H1 (cell line): ENCODE results near the gene SLC8A1. TPM values are rescaled to one million over a fixed set of nuclear protein-coding genes. Genes with fewer than 3 reads are reported as not detected.

Experiments
- CTCF ChIA-PET: fragments of 300-600 bp; sonication (Branson Sonifier 250); formaldehyde crosslinking; loops from one replicate; lab custom pipeline; 2021; ENCODE audit not compliant: partially characterized antibody; lab: Charles Lee
- POLR2A ChIA-PET: fragments of 300-600 bp; sonication (Branson Sonifier 250); formaldehyde crosslinking; loops from one replicate; lab custom pipeline; 2021; ENCODE audit warnings: inconsistent platforms; ENCODE audit not compliant: partially characterized antibody; lab: Charles Lee
- DNase-seq, 2 experiments: peaks; one replicate each; pipeline versions ENCODE4 v3.0.0 to v3.0.0-alpha.2; 2010 to 2022; ENCODE audit warnings: low spot score in 2 of 2, low read depth in 1 of 2, mixed read lengths in 1 of 2
- FAIRE-seq: peaks from 2 replicates; lab custom pipeline; 2011; peaks lifted over from hg19 to GRCh38; lab: Jason Lieb, UNC
- H2AFZ ChIP-seq: 2 replicates; pipeline ENCODE4 v1.8.1; 2012; ENCODE audit warnings: low read length, inconsistent platforms
- H2AK5ac ChIP-seq: 2 replicates; pipeline ENCODE4 v1.6.1; 2013; ENCODE audit warnings: low read depth, low read length
- H2BK120ac ChIP-seq: replicated peaks from 2 replicates; pipeline ENCODE3; 2013; ENCODE audit warnings: low read depth, low read length, inconsistent platforms
- H2BK12ac ChIP-seq: 2 replicates; pipeline ENCODE4 v1.6.1; 2013; ENCODE audit warnings: low read depth, low read length
- H2BK15ac ChIP-seq: 2 replicates; pipeline ENCODE4 v1.6.1; 2013; ENCODE audit warnings: low read length
- H2BK20ac ChIP-seq: 2 replicates; pipeline ENCODE4 v1.6.1; 2013; ENCODE audit warnings: low read length
- H2BK5ac ChIP-seq: 2 replicates; pipeline ENCODE4 v1.6.1; 2013; ENCODE audit warnings: low read depth, low read length
- H3K14ac ChIP-seq: 2 replicates; pipeline ENCODE4 v1.6.1; 2013; ENCODE audit warnings: inconsistent platforms; ENCODE audit not compliant: insufficient read length
- H3K18ac ChIP-seq: 2 replicates; pipeline ENCODE4 v1.6.1; 2013; ENCODE audit warnings: low read length; ENCODE audit errors: extremely low read depth
- H3K23ac ChIP-seq: 2 replicates; pipeline ENCODE4 v1.6.1; 2013; ENCODE audit warnings: inconsistent platforms; ENCODE audit not compliant: insufficient read length
- H3K23me2 ChIP-seq: 2 replicates; pipeline ENCODE4 v1.6.1; 2013; ENCODE audit warnings: low read depth, low read length
- H3K27ac ChIP-seq: 2 replicates; pipeline ENCODE4 v1.6.1; 2011; ENCODE audit warnings: low read depth, low read length, inconsistent platforms
- H3K27me3 ChIP-seq, 4 experiments: replicated peaks in 1 of 4; 1 replicate in 1 of 4; 2 replicates in 3 of 4; pipeline versions ENCODE4 v1.6.1 to v1.8.1; 2011 to 2013; ENCODE audit warnings: low read length in 3 of 4, mild to moderate bottlenecking in 3 of 4, inconsistent platforms in 2 of 4, mixed read lengths in 2 of 4, moderate library complexity in 1 of 4; ENCODE audit not compliant: control insufficient read depth in 3 of 4, insufficient read depth in 3 of 4; ENCODE audit errors: extremely low read depth in 1 of 4
- H3K36me3 ChIP-seq, 4 experiments: 2 replicates each; pipeline versions ENCODE4 v1.6.1 to v1.8.1; 2011 to 2013; ENCODE audit warnings: mild to moderate bottlenecking in 4 of 4, low read length in 3 of 4, moderate library complexity in 2 of 4, control low read depth in 1 of 4, inconsistent platforms in 1 of 4; ENCODE audit not compliant: insufficient read depth in 4 of 4, control insufficient read depth in 2 of 4
- H3K4ac ChIP-seq: replicated peaks from 2 replicates; pipeline ENCODE3; 2013; ENCODE audit warnings: low read length, low read depth, mixed read lengths, inconsistent platforms; ENCODE audit not compliant: insufficient read length
- H3K4me1 ChIP-seq, 4 experiments: replicated peaks in 1 of 4; 1 replicate in 1 of 4; 2 replicates in 3 of 4; pipeline versions ENCODE4 v1.6.1 to v1.8.1; 2011 to 2013; ENCODE audit warnings: low read length in 3 of 4, inconsistent platforms in 2 of 4, mixed read lengths in 1 of 4; ENCODE audit not compliant: insufficient read depth in 4 of 4, control insufficient read depth in 3 of 4
- H3K4me2 ChIP-seq, 2 experiments: 2 replicates each; pipeline versions ENCODE4 v1.6.1 to v1.8.1; 2011 to 2013; ENCODE audit warnings: low read depth in 2 of 2, low read length in 2 of 2, control low read depth in 1 of 2, inconsistent platforms in 1 of 2, mild to moderate bottlenecking in 1 of 2; ENCODE audit not compliant: insufficient read depth in 1 of 2
- H3K4me3 ChIP-seq, 4 experiments: fragments of 200-600, 300-600 bp in 1 of 4; sonication (generic), shearing (Covaris generic), sonication (Bioruptor Twin) in 1 of 4; 2 replicates each; pipeline versions ENCODE4 v1.5.1 to v1.8.1; 2011 to 2016; ENCODE audit warnings: low read length in 4 of 4, low read depth in 3 of 4, control low read depth in 2 of 4, inconsistent platforms in 2 of 4, mild to moderate bottlenecking in 2 of 4, mixed read lengths in 1 of 4, moderate library complexity in 1 of 4; ENCODE audit not compliant: insufficient read depth in 2 of 4; ENCODE audit errors: extremely low read depth in 1 of 4
- H3K56ac ChIP-seq: replicated peaks from 2 replicates; pipeline ENCODE3; 2013; ENCODE audit warnings: low read depth, mild to moderate bottlenecking, mixed read lengths, low read length, inconsistent platforms; ENCODE audit not compliant: insufficient read length
- H3K79me1 ChIP-seq: 2 replicates; pipeline ENCODE4 v1.6.1; 2013; ENCODE audit warnings: low read depth, low read length, control low read depth
- H3K79me2 ChIP-seq, 2 experiments: 2 replicates each; pipeline versions ENCODE4 v1.6.1 to v1.8.1; 2012 to 2013; ENCODE audit warnings: low read length in 2 of 2, mild to moderate bottlenecking in 2 of 2, inconsistent platforms in 1 of 2; ENCODE audit not compliant: insufficient read depth in 2 of 2, control insufficient read depth in 1 of 2
- H3K9ac ChIP-seq, 4 experiments: replicated peaks in 1 of 4; 1 replicate in 1 of 4; 2 replicates in 3 of 4; pipeline versions ENCODE4 v1.6.1 to v1.8.1; 2011 to 2013; ENCODE audit warnings: low read depth in 3 of 4, low read length in 3 of 4, control low read depth in 2 of 4, mild to moderate bottlenecking in 2 of 4, moderate library complexity in 2 of 4, inconsistent platforms in 1 of 4; ENCODE audit errors: extremely low read depth in 1 of 4
- H3K9me3 ChIP-seq, 2 experiments: 2 replicates each; pipeline versions ENCODE4 v1.6.1 to v1.8.1; 2012 to 2013; ENCODE audit warnings: mild to moderate bottlenecking in 2 of 2, moderate library complexity in 2 of 2, control low read depth in 1 of 2, inconsistent platforms in 1 of 2, low read depth in 1 of 2, low read length in 1 of 2, mixed read lengths in 1 of 2; ENCODE audit not compliant: insufficient read depth in 2 of 2
- H4K20me1 ChIP-seq, 2 experiments: replicated peaks in 1 of 2; 2 replicates each; pipeline versions ENCODE3 to v1.8.1; 2011 to 2013; ENCODE audit warnings: inconsistent platforms in 2 of 2, low read length in 2 of 2, mild to moderate bottlenecking in 1 of 2; ENCODE audit not compliant: insufficient read depth in 2 of 2, control insufficient read depth in 1 of 2
- H4K5ac ChIP-seq: 2 replicates; pipeline ENCODE4 v1.6.1; 2013; ENCODE audit warnings: low read length, low read depth, mixed read lengths, inconsistent platforms; ENCODE audit not compliant: insufficient read length
- H4K8ac ChIP-seq: 2 replicates; pipeline ENCODE4 v1.8.0; 2013; ENCODE audit warnings: mild to moderate bottlenecking, moderate library complexity, low read length, inconsistent platforms; ENCODE audit not compliant: insufficient read depth; ENCODE audit errors: extremely low read depth
- H4K91ac ChIP-seq: replicated peaks from 2 replicates; pipeline ENCODE3; 2013; ENCODE audit warnings: low read length, mixed read lengths, inconsistent platforms; ENCODE audit not compliant: insufficient read length
- ASH2L ChIP-seq: fragments of 200-600, 300-600 bp; sonication (generic); IDR thresholded peaks from one replicate; pipeline ENCODE4 v1.7.1; 2017; ENCODE audit warnings: low read length
- BRCA1 ChIP-seq: IDR thresholded peaks from 2 replicates; pipeline ENCODE4 v1.6.1; 2012; ENCODE audit warnings: low read depth, low read length, improper control_type of control experiment
- CEBPB ChIP-seq: IDR thresholded peaks from 2 replicates; pipeline ENCODE4 v1.6.1; 2012; ENCODE audit warnings: low read depth, low read length
- CHD2 ChIP-seq: IDR thresholded peaks from 2 replicates; pipeline ENCODE4 v1.6.1; 2012; ENCODE audit warnings: low read length, improper control_type of control experiment
- EP300 ChIP-seq, 2 experiments: IDR thresholded peaks; 1 replicate in 1 of 2; 2 replicates in 1 of 2; pipeline ENCODE4 v1.6.1; 2011 to 2012; ENCODE audit warnings: low read depth in 2 of 2, low read length in 2 of 2, mild to moderate bottlenecking in 2 of 2, borderline replicate concordance in 1 of 2, inconsistent platforms in 1 of 2, moderate library complexity in 1 of 2
- EZH2 ChIP-seq: fragments of 200-600 bp; sonication (generic); IDR thresholded peaks from 2 replicates; pipeline ENCODE4 v1.7.1; 2012; ENCODE audit warnings: low read depth, mild to moderate bottlenecking, moderate library complexity, low read length, inconsistent platforms; ENCODE audit not compliant: severe bottlenecking
- JUND ChIP-seq: IDR thresholded peaks from 2 replicates; pipeline ENCODE4 v1.6.1; 2011; ENCODE audit warnings: mild to moderate bottlenecking, improper control_type of control experiment, low read length
- KDM4A ChIP-seq: IDR thresholded peaks from one replicate; pipeline ENCODE4 v1.7.1; 2012; ENCODE audit warnings: low read depth, mild to moderate bottlenecking, moderate library complexity, low read length, inconsistent platforms; ENCODE audit not compliant: severe bottlenecking
- KDM5A ChIP-seq: fragments of 200-600 bp; IDR thresholded peaks from 2 replicates; pipeline ENCODE4 v1.7.1; 2012; ENCODE audit warnings: mild to moderate bottlenecking, low read length, inconsistent platforms, mixed read lengths
- POLR2AphosphoS5 ChIP-seq: IDR thresholded peaks from 2 replicates; pipeline ENCODE4 v1.6.1; 2011; ENCODE audit warnings: low read depth, low read length
- SIRT6 ChIP-seq: IDR thresholded peaks from one replicate; pipeline ENCODE4 v1.7.1; 2012; ENCODE audit warnings: low read length, inconsistent platforms
- whole genome bisulfite sequencing, 2 experiments: shearing (Covaris generic) in 1 of 2; methylation state at CpG; one replicate each; pipeline versions ENCODE4 v1.1.6 to v1.1.7; 2013 to 2015; ENCODE audit warnings: low lambda C conversion rate in 2 of 2, mixed read lengths in 2 of 2, inconsistent platforms in 1 of 2, low coverage in 1 of 2, missing lambda C conversion rate in 1 of 2; ENCODE audit not compliant: insufficient replicate concordance in 2 of 2, insufficient coverage in 1 of 2, insufficient read length in 1 of 2; ENCODE audit errors: extremely low coverage in 1 of 2, missing lambda C conversion rate in 1 of 2; 5-methylcytosine and 5-hydroxymethylcytosine counted together
- polyA plus RNA-seq, 7 experiments: library from polyadenylated mRNA; depleted of rRNA in 3 of 7; stranded (reverse) in 5 of 7; unstranded in 2 of 7; fragments of >200 nt in 5 of 7; fragments of 200-250 nt in 2 of 7; gene quantifications; 1 replicate in 5 of 7; 2 replicates in 1 of 7; 4 replicates in 1 of 7; pipeline versions ENCODE4 v1.2.1 to v1.2.3, GENCODE V29; 2011 to 2013; ENCODE audit warnings: missing spikeins in 2 of 7, mixed read lengths in 2 of 7
- total RNA-seq: library from RNA; stranded (reverse); fragmentation: NEBNext Ultra II Directional; extraction: Animal tissue kit (Norgen Biotek cat#: 25700); gene quantifications from 2 replicates; pipeline ENCODE4 v1.2.1, GENCODE V29; 2021

SLC8A1 gene
- total and polyA plus RNA-seq, 2 of the 8 experiments (the other 6 are each of a cell fraction or from before 2014, with no cell fraction given): 0.68 to 3.6 TPM

- H2BK12ac ChIP-seq: no peak overlapping the region
- H3K14ac ChIP-seq: no peak overlapping the region
- no peak overlapping the region for H2BK120ac ChIP-seq
- no peaks in the 10 kb centered on the region for H3K4me1 ChIP-seq
- no peaks in the 10 kb centered on the region for H3K79me1 ChIP-seq
- POLR2A ChIA-PET: no interaction called here
- H3K9me3 ChIP-seq: no peaks in the 10 kb centered on the region
- H2BK20ac ChIP-seq: no peak overlapping the region
- H4K8ac ChIP-seq: no peak overlapping the region
- no peak overlapping the region for H3K4me3 ChIP-seq
- 92% methylated on average over 4 of the region's 4 CpGs; no CpG with 5 or more reads in 1 of the 2 experiments for WGBS, 2 experiments
- no peaks in the 10 kb centered on the region for H4K20me1 ChIP-seq
- no peaks in the 10 kb centered on the region for H3K27me3 ChIP-seq
- H3K4me2 ChIP-seq: no peak overlapping the region
- TF ChIP-seq EP300 (IDR thresholded peaks at IDR 0.05; ENCODE audit: borderline replicate concordance in 1 of 2, low read depth in 2 of 2, low read length in 2 of 2): no peak
- no peak for TF ChIP-seq KDM5A
- TF ChIP-seq EZH2: no peak
- TF ChIP-seq CEBPB: no peak
- TF ChIP-seq ASH2L: no peak
- TF ChIP-seq JUND: no peak
- no peak for TF ChIP-seq BRCA1
- TF ChIP-seq KDM4A: no peak
- TF ChIP-seq SIRT6: no peak
- TF ChIP-seq POLR2AphosphoS5: no peak
- no peak for TF ChIP-seq CHD2
- CTCF ChIA-PET: no interaction called here
- H3K56ac ChIP-seq: no peak overlapping the region
- H2BK15ac ChIP-seq: no peak overlapping the region
- no peak for DNase-seq
- H3K4ac ChIP-seq: no peak overlapping the region
- H3K23me2 ChIP-seq: no peaks in the 10 kb centered on the region
- no peak for FAIRE-seq
- no peak overlapping the region for H2AK5ac ChIP-seq
- no peak overlapping the region for H2BK5ac ChIP-seq
- no peak overlapping the region for H4K91ac ChIP-seq
- H3K79me2 ChIP-seq: no peaks in the 10 kb centered on the region
- no peak overlapping the region for H4K5ac ChIP-seq
- no peak overlapping the region for H3K27ac ChIP-seq
- H2AFZ ChIP-seq: no peak overlapping the region
- no peak overlapping the region for H3K9ac ChIP-seq
- no peak overlapping the region for H3K18ac ChIP-seq
- no peaks in the 10 kb centered on the region for H3K36me3 ChIP-seq
- H3K23ac ChIP-seq: no peak overlapping the region
These were observed 337.9 kb downstream of the SLC8A1 start for GRCh38 chr2:40113997-40114396.
